ENCODE measurements around the gene ERCC6L2. TPM values are rescaled to one million over a fixed set of nuclear protein-coding genes. Genes with fewer than 3 reads are reported as not detected.

ERCC6L2 gene
- total and polyA plus RNA-seq, 2 donors (not counting 3 experiments of a cell fraction or from before 2014, with no cell fraction given): 4.7 to 31.8 TPM

GRCh38 chr9:95864852-95865580, 10.5 kb upstream of the ERCC6L2 start:
- intact Hi-C loops (cut with micrococcal nuclease) (no loop called here), dilution Hi-C loops (cut with MboI; ENCODE audit: extremely low pct_ligation_motif_present, low sequenced_read_pairs) (no loop called here)
- no peaks in the 10 kb centered on the region for H3K79me2 ChIP-seq (ENCODE audit: control insufficient read depth, insufficient read depth, low read length)
- H3K4me2 ChIP-seq (ENCODE audit: insufficient read depth, low read length): no peak overlapping the region
- no peaks in the 10 kb centered on the region for H3K9me3 ChIP-seq (replicated peaks; ENCODE audit: control insufficient read depth, insufficient read depth, low read length)
- DNase-seq (ENCODE audit: low read depth, low spot score) (no peak), FAIRE-seq (no peak)
- no peak overlapping the region for H3K27ac ChIP-seq (ENCODE audit: insufficient read depth, low read depth, low read length)
- ChIA-PET CTCF (no interaction called here), POLR2A (no interaction called here)
- H3K4me3 ChIP-seq (replicated peaks in 1 of 3; ENCODE audit: insufficient read depth in 1 of 3, low read depth in 1 of 3, low read length in 3 of 3): no peak overlapping the region
- H2AFZ ChIP-seq (ENCODE audit: low read depth, low read length): no peak overlapping the region
- no peak overlapping the region for H3K9ac ChIP-seq (replicated peaks; ENCODE audit: extremely low read depth, insufficient read depth, low read length)
- no peaks in the 10 kb centered on the region for H3K27me3 ChIP-seq (ENCODE audit: control insufficient read depth in 2 of 2, insufficient read depth in 2 of 2, low read length in 2 of 2)
- H3K4me1 ChIP-seq (ENCODE audit: control insufficient read depth, extremely low read depth, insufficient read depth, low read length): no peaks in the 10 kb centered on the region
- no TSS peak for BruUV-seq (replicated peaks)
- no peaks in the 10 kb centered on the region for H4K20me1 ChIP-seq (replicated peaks; ENCODE audit: control insufficient read depth, extremely low read depth, insufficient read depth, low read length)
- H3K36me3 ChIP-seq (ENCODE audit: control insufficient read depth in 2 of 2, extremely low read depth in 1 of 2, insufficient read depth in 2 of 2, low read length in 2 of 2): no peaks in the 10 kb centered on the region
- no peaks in the 10 kb centered on the region for H3K9me1 ChIP-seq (replicated peaks; ENCODE audit: control insufficient read depth, extremely low read depth, insufficient read depth, low read length)
- no peak for TF ChIP-seq EZH2 (IDR thresholded peaks at IDR 0.05; ENCODE audit: borderline replicate concordance, low read depth, low read length, severe bottlenecking)
- TF ChIP-seq POLR2AphosphoS5 (IDR thresholded peaks at IDR 0.05; ENCODE audit: insufficient read depth, low read depth, low read length): no peak
- no peak for TF ChIP-seq POLR2A (IDR thresholded peaks at IDR 0.05; ENCODE audit: low read depth, low read length)
- TF ChIP-seq FOS (IDR thresholded peaks at IDR 0.05; ENCODE audit: borderline replicate concordance, insufficient read depth, low read length): no peak
- no peak for TF ChIP-seq GATA2 (IDR thresholded peaks at IDR 0.05; ENCODE audit: insufficient read depth, insufficient read length, low read depth, low read length)
- no peak for TF ChIP-seq MAX (IDR thresholded peaks at IDR 0.05; ENCODE audit: insufficient read depth, insufficient read length)
- TF ChIP-seq CTCF (IDR thresholded peaks at IDR 0.05; ENCODE audit: extremely low read depth in 1 of 2, insufficient read depth in 1 of 2, low read depth in 1 of 2, low read length in 2 of 2): no peak
- no peak for TF ChIP-seq MYC (IDR thresholded peaks at IDR 0.05; ENCODE audit: low read depth, low read length)
